AG09309 (cell line): ENCODE results near the gene DAW1.
A peak's percentile ranks its signal among the peaks of the same experiment; 100 is the strongest.

Experiments used
- DNase-seq: peaks from one replicate; pipeline ENCODE4 v3.0.0-alpha.2; 2010; ENCODE audit warnings: low read depth
- H3K4me3 ChIP-seq: 2 replicates; pipeline ENCODE4 v1.5.1; 2011; ENCODE audit warnings: mild to moderate bottlenecking, low read depth, low read length, moderate library complexity; ENCODE audit not compliant: control insufficient read depth
- TF ChIP-seq, protein P1 (sequence below): IDR thresholded peaks from 2 replicates; pipeline ENCODE4 v1.5.1; 2011; ENCODE audit warnings: mild to moderate bottlenecking, low read depth, low read length, inconsistent platforms; ENCODE audit not compliant: insufficient read depth, control insufficient read depth; ENCODE audit errors: missing control alignments

DAW1 gene

DNA sequence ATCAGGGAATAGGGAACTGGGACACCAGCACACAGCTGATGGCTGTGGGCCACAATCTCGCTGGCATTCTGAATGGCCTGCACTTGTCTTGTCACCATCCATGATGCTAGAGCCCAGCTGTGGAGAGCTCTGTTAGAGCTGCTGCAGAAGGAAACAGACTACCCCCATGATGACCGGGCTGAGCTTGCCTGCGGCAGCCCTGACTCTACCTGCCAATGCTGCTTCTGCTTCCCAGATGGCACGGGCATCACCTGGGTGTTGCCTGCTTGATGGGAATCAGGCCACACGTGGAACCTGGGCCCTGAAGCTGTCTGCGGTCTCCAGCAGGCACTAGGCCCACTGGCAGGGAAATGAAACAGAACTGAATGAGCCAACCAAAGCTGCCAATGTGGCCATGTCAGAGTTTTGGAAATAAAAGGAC, 11.2 kb upstream of the DAW1 start:
- H3K4me3 ChIP-seq, result no peak overlapping the region
- no peak for DNase-seq
- TF ChIP-seq, protein P1, sequence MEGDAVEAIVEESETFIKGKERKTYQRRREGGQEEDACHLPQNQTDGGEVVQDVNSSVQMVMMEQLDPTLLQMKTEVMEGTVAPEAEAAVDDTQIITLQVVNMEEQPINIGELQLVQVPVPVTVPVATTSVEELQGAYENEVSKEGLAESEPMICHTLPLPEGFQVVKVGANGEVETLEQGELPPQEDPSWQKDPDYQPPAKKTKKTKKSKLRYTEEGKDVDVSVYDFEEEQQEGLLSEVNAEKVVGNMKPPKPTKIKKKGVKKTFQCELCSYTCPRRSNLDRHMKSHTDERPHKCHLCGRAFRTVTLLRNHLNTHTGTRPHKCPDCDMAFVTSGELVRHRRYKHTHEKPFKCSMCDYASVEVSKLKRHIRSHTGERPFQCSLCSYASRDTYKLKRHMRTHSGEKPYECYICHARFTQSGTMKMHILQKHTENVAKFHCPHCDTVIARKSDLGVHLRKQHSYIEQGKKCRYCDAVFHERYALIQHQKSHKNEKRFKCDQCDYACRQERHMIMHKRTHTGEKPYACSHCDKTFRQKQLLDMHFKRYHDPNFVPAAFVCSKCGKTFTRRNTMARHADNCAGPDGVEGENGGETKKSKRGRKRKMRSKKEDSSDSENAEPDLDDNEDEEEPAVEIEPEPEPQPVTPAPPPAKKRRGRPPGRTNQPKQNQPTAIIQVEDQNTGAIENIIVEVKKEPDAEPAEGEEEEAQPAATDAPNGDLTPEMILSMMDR, result no peak

DNA sequence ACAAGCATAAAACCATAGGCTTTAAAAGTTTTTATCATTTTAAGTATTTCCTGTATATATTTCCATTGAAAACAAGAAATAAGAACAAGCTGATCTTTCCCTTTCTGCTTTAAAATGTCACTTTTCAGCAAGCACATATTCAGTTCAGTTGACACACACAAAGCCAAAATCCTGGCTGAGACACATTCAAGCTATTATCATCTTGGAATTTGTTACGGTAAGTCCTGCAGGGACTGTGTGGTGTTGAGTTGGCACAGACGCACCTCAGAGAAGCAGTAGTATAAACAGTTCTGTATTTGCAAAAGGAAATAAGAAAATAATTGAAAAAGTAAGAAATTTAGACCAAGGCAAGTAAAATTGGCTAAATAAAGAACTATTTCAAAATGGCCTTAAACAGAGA, 10.4 kb upstream of the DAW1 start:
- TF ChIP-seq, protein P1, result no peak
- no peak for DNase-seq

DNA sequence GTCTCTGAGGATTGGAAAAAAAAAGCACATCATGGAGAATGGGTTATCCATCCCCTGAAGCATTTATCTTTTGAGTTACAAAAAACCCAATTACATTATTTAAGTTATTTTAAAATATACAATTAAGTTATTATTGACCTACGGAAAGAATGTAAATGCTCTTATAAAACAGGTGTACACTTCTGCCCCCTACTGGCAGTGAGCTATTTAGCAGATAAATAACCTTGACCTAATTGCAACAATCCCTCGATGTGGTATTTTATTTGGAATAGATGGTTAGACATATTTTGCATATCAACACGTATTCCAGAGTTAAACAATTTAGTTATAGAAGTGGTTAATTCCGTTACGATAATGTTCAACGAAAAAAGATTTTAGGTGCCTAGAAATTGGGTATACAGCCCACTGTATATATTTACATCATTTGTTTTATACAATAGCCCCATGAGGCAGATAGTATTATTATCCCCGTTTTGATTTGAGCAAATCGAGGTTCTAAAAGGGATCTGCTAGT, 9.1 kb upstream of the DAW1 start:
- TF ChIP-seq, protein P1, result peak; percentile 53
- no peak overlapping the region for H3K4me3 ChIP-seq
- DNase-seq, result no peak

More for the DNA sequence above, 10.4 kb upstream of the DAW1 start:
- H3K4me3 ChIP-seq, result no peak overlapping the region

DNA sequence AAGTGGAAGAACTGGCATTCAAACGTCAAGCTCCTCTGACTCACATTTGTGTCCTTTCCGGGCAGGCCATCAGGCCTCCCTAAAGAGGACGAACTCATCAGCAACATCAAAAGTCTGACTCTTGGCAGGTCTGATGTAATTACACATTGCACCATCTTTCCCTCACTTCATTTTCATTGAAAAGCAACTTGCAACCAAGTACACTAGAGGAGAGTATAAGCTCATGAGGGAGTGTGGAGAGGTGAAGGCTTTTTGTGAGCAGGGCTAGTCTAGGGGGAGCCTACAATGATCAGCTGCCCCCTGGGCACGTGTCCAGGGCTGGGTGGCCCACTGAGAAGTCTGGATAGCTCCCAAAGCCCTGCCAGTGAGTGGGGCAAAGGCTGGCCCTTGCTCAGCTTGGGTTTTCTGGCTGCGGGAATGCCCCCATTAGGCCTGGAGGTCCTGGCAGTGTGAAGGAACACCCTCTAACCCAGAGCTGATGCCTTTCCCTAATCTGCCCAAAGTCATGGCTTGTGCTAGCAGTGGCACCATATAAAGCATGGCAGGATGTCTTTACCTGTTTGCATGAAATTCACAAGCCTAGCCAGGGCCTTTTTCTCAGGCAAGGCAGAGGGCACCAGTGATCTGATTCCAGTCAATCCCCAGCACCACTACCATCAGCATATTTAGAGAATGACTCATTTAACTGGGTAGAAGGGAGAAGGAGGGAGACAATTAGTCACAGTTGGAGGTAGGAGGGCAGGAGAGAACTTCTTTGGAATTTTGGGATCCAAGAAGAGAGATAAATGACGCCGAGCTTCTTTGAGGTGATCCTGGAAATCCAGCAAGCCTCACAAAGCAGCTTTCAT, 8.5 kb upstream of the DAW1 start:
- H3K4me3 ChIP-seq, result no peak overlapping the region
- TF ChIP-seq, protein P1, result peak; percentile 22
- peak; percentile 71 for DNase-seq

DNA sequence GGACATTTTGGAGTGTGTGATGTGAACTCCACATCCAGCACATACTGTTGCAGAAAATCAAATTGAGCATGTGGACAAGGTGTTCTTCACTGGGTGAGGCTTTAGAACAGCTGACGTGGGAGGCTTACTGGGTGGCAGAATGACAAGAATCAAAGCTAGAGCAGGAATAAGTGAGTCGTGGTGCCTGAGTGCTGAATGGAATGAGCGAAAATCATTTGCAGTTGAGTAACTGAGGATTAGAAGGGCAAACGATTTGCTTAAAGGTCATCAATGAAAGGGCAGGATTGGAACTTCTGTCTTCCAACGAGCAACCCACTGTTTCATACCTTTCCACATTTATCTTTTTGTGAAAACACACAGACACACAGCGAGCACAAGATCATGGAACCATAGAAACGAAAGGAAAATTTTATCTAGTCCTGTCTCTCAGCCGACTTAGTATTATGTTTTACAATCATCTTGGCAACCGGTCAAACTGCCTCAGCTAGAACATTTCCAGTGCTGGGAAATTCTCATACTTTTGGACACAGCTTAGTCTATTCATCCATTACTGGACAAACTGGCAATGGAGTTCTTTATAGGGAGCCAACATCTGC, 7.2 kb upstream of the DAW1 start:
- TF ChIP-seq, protein P1, result no peak
- DNase-seq, result peak; percentile 24
- H3K4me3 ChIP-seq, result no peak overlapping the region

DNA sequence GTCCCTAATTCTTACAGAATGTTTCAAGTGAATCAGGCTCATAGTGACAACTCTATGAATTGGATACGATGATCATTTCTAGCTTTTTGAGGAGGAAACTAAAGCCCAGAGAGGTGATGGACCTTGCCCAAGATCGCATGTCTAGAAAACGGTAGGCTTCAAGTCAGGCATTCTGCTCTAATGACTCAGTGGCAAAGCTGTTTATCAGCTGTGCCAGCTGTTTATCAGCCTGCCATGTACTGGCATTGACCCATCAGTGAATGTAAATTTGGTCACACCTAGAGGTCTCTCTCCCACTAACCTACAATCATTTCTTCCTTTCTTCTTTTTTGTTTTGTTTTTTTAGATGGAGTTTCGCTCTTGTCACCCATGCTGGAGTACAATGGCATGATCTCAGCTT, 6.1 kb upstream of the DAW1 start:
- TF ChIP-seq, protein P1, result no peak
- H3K4me3 ChIP-seq, result no peak overlapping the region
- DNase-seq, result no peak
